HUES6 (cell line): Measurements from ENCODE around the gene SLC49A3.
"Not testable (repeated sequence)": the region's sequence is repeated elsewhere in the genome, so short reads cannot be mapped to it uniquely, and the experiment has no call there.

ENCODE experiments used
- H3K27ac ChIP-seq: 2 replicates; pipeline ENCODE4 v1.7.0; 2013; ENCODE audit warnings: low read depth, mild to moderate bottlenecking, low read length, inconsistent platforms
- H3K27me3 ChIP-seq: 2 replicates; pipeline ENCODE4 v1.6.1; 2013; ENCODE audit warnings: low read length; ENCODE audit not compliant: control insufficient read depth, insufficient read depth
- H3K36me3 ChIP-seq: 2 replicates; pipeline ENCODE4 v1.6.1; 2013; ENCODE audit warnings: low read length; ENCODE audit not compliant: control insufficient read depth, insufficient read depth
- H3K4me1 ChIP-seq: 2 replicates; pipeline ENCODE4 v1.6.1; 2013; ENCODE audit warnings: low read length; ENCODE audit not compliant: control insufficient read depth, insufficient read depth
- H3K4me3 ChIP-seq: 2 replicates; pipeline ENCODE4 v1.5.1; 2013; ENCODE audit warnings: low read depth, low read length
- H3K9ac ChIP-seq: one replicate; pipeline ENCODE4 v1.6.1; 2013; ENCODE audit warnings: mild to moderate bottlenecking, low read length
- H3K9me3 ChIP-seq: 2 replicates; pipeline ENCODE4 v1.6.1; 2013; ENCODE audit warnings: low read depth, low read length; ENCODE audit not compliant: control insufficient read depth, insufficient read depth

Gene SLC49A3

GRCh38 chr4:647481-647880 lies 41.5 kb downstream of the SLC49A3 start:
- Histone ChIP-seq H3K4me1 (peaks cover 11% of the 10 kb centered on the region), H3K9me3 (no peaks in the 10 kb centered on the region), H3K27me3 (no peaks in the 10 kb centered on the region)

GRCh38 chr4:646460-646859 lies 42.5 kb downstream of the SLC49A3 start:
- Histone ChIP-seq H3K4me3 (no peak overlapping the region), H3K9me3 (0 out of 2 replicates have a peak, but pooled peaks cover 5% of the 10 kb centered on the region), H3K27ac (no peak overlapping the region), H3K27me3 (no peaks in the 10 kb centered on the region), H3K36me3 (no peaks in the 10 kb centered on the region), H3K4me1 (peaks cover 11% of the 10 kb centered on the region), H3K9ac (no peak overlapping the region)

More at GRCh38 chr4:647481-647880, 41.5 kb downstream of the SLC49A3 start:
- no peak overlapping the region for H3K27ac ChIP-seq
- no peak overlapping the region for H3K9ac ChIP-seq
- H3K4me3 ChIP-seq: no peak overlapping the region
- no peaks in the 10 kb centered on the region for H3K36me3 ChIP-seq

DNA sequence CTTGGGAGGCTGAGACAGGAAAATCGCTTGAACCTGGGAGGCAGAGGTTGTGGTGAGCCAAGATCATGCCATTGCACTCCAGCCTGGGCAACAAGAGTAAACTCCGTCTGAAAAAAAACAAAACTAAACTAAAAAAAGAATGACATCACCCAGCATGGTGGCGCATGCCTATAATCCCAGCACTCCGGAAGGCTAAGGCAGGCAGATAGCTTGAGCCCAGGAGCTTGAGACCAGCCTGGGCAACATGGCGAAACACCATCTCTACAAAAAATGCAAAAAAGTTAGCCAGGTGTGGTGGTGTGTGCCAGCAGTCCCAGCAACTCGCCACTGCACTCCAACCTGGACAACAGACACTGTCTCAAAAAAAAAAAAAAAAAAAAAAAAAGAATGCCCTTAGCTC lies 46.6 kb downstream of the SLC49A3 start:
- not testable (repeated sequence) for H3K27me3 ChIP-seq, H3K9ac ChIP-seq, H3K9me3 ChIP-seq, H3K27ac ChIP-seq, H3K4me1 ChIP-seq, H3K36me3 ChIP-seq, H3K4me3 ChIP-seq

DNA sequence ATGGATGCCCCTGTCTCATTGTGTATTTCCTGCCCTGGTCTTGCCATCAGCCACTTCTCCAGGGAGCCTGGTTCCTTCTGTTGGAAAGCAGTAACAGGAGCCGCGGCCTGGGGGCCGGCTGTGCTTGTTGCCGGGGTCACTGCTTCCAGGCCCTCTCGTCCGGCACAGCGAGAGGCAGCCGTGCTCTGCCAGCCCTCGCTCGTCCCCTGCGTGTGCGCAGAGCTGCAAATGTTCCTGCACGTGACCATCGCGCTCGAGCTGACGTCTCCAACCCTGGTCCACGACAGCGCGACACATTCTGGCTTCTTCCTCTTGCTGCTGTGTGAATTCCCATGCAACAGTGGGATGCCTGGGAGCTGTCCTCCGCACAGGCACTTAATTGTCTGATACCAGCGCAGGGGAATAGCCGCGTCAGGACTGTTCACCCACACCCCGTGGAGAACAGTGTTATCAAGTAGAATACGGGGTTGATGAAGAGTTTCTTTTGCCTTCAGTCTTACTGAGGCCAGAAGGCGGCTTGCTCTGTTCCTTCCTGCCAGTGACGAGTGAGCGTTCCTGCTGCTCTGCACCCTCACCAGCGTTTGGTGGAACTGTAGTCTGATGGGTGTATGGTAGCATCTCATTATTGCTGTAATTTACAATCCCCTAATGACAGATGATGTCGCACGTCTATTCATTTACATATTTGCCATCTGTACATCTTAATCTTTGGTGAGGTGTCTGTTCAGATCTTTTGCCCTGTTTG lies 51.2 kb downstream of the SLC49A3 start:
- H3K36me3 ChIP-seq: no peaks in the 10 kb centered on the region
- H3K4me1 ChIP-seq: no peaks in the 10 kb centered on the region
- no peaks in the 10 kb centered on the region for H3K27me3 ChIP-seq
- no peak overlapping the region for H3K4me3 ChIP-seq
- H3K9me3 ChIP-seq: 0 out of 2 replicates have a peak, but pooled peaks cover 9% of the 10 kb centered on the region
- H3K27ac ChIP-seq: no peak overlapping the region
- no peak overlapping the region for H3K9ac ChIP-seq

DNA sequence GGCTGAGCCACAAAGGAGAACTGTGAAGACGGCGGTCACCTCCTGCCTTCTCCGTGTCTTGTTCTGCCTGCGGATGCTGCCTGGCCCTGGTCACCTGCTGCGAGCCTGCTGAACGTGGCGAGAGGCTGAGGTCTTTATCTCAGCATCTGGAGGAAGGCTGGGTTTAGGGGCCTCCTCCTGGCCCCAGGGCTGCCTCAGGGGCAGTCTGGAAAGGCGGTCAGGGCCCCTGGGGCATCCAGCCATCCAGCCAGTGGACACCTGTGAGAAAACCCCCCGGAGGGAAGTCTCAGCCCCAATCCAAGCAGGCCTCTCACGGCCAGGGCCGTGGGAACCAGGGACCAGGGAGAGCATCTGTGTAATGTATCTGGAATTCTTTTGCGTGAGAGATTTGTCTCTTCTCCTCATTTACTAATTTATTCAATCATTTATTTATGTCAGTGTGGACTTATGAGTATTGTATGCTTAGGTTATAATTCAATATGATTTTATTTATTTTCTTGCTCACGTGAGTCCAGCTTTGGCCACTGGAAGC lies 52.3 kb downstream of the SLC49A3 start:
- Histone ChIP-seq H3K36me3 (no peaks in the 10 kb centered on the region), H3K9ac (no peak overlapping the region), H3K4me1 (no peaks in the 10 kb centered on the region), H3K9me3 (peaks cover 11% of the 10 kb centered on the region), H3K27ac (no peak overlapping the region), H3K27me3 (no peaks in the 10 kb centered on the region), H3K4me3 (no peak overlapping the region)

GRCh38 chr4:635851-636627 lies 52.9 kb downstream of the SLC49A3 start:
- Histone ChIP-seq H3K36me3 (no peaks in the 10 kb centered on the region), H3K27me3 (0 out of 2 replicates have a peak, but pooled peaks cover 2% of the 10 kb centered on the region), H3K4me1 (no peaks in the 10 kb centered on the region), H3K9ac (no peak overlapping the region), H3K27ac (no peak overlapping the region), H3K9me3 (peaks cover 10% of the 10 kb centered on the region), H3K4me3 (no peak overlapping the region)

DNA sequence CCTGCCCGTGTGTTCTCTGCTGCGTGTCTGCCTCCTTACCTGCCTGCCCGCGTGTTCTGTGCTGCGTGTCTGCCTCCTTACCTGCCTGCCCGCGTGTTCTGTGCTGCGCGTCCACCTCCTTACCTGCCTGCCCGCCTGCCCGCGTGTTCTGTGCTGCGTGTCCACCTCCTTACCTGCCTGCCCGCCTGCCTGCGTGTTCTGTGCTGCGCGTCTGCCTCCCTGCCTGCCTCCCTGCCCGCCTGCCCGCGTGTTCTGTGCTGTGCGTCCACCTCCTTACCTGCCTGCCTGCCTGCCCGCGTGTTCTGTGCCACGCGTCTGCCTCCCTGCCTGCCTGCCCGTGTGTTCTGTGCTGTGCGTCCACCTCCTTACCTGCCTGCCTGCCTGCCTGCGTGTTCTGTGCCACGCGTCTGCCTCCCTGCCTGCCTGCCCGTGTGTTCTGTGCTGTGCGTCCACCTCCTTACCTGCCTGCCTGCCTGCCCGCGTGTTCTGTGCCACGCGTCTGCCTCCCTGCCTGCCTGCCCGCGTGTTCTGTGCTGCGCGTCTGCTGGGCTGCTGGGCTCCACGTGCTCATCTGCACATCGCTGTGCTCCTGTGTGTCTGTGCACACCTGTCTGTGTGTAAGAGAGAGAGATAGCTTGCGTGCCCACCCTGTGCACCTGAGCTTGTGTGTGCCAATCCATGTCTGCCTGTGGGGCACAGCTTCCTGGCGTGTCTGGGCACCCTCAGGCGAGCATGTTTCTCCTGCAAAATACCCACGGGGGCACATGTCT lies 53.7 kb downstream of the SLC49A3 start:
- not testable (repeated sequence) for H3K4me3 ChIP-seq, H3K9me3 ChIP-seq, H3K4me1 ChIP-seq, H3K9ac ChIP-seq, H3K27ac ChIP-seq, H3K36me3 ChIP-seq, H3K27me3 ChIP-seq

DNA sequence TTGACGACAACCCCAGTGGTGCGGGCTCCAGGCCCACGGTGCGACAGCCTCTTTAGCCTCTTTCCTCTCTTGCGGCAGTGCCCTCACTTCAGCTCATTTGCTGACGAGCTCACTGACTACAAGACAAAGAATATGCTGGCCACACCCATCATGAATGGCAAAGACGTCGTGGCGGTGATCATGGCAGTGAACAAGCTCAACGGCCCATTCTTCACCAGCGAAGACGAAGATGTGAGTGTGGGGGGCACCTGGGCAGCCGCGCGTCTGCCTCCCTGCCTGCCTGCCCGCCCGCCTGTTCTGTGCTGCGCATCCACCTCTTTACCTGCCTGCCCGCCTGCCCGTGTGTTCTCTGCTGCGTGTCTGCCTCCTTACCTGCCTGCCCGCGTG lies 54.4 kb downstream of the SLC49A3 start:
- Histone ChIP-seq H3K27ac (no peak overlapping the region), H3K36me3 (no peaks in the 10 kb centered on the region), H3K4me3 (no peak overlapping the region), H3K9ac (no peak overlapping the region), H3K27me3 (0 out of 2 replicates have a peak, but pooled peaks cover 2% of the 10 kb centered on the region), H3K4me1 (no peaks in the 10 kb centered on the region), H3K9me3 (peaks cover 10% of the 10 kb centered on the region)

- Histone ChIP-seq H3K27me3 (0 out of 2 replicates have a peak, but pooled peaks cover 2% of the 10 kb centered on the region), H3K27ac (no peak overlapping the region), H3K36me3 (no peaks in the 10 kb centered on the region), H3K4me3 (no peak overlapping the region), H3K4me1 (no peaks in the 10 kb centered on the region), H3K9me3 (peaks cover 10% of the 10 kb centered on the region), H3K9ac (no peak overlapping the region)
These were observed 54.9 kb downstream of the SLC49A3 start for GRCh38 chr4:633976-634598.

- H3K9ac ChIP-seq: no peak overlapping the region
- peaks cover 10% of the 10 kb centered on the region for H3K9me3 ChIP-seq
- H3K27me3 ChIP-seq: 0 out of 2 replicates have a peak, but pooled peaks cover 2% of the 10 kb centered on the region
- no peaks in the 10 kb centered on the region for H3K36me3 ChIP-seq
- H3K27ac ChIP-seq: no peak overlapping the region
- H3K4me1 ChIP-seq: no peaks in the 10 kb centered on the region
- H3K4me3 ChIP-seq: no peak overlapping the region
These were observed 55.5 kb downstream of the SLC49A3 start for GRCh38 chr4:633406-633805.
